ENCODE data around the gene RNF126. TPM values are rescaled to one million over a fixed set of nuclear protein-coding genes. Genes with fewer than 3 reads are reported as not detected.
"Not testable (repeated sequence)": the region's sequence is repeated elsewhere in the genome, so short reads cannot be mapped to it uniquely, and the experiment has no call there.

Gene RNF126
- polyA plus RNA-seq, 1 experiment, result 2.7 TPM

- H3K27me3 ChIP-seq (ENCODE audit: control insufficient read depth, insufficient read depth, low read length), result no peaks in the 10 kb centered on the region
- H3K4me3 ChIP-seq (ENCODE audit: low read depth, low read length), result no peak overlapping the region
- H3K36me3 ChIP-seq (ENCODE audit: control insufficient read depth, insufficient read depth, low read length), result no peaks in the 10 kb centered on the region
- CTCF ChIA-PET, result no interaction called here
- DNase-seq (ENCODE audit: low read depth), result no peak
- TF ChIP-seq CTCF (IDR thresholded peaks at IDR 0.05; ENCODE audit: insufficient read depth, low read depth, low read length), result no peak
- POLR2A ChIA-PET, result no interaction called here
These were observed 52.8 kb downstream of the RNF126 start for GRCh38 chr19:610071-610800.

DNA sequence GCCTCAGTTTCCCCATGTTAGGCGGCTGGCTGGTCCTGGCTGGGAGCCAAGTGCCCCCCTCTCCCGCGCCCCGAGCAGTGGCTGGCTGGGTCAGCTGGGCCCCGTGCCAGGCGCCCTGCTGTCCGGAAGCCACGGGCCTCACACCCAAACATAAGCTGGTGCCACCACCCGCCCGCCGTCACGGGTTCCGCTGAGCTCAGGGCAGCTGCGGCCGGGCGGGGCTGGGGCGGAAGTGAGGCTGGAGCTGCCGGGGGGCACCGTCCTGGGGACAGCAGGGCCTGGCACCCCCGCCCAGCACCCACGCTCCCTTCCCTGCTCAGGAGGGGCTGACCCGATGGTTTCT is 54.0 kb downstream of the RNF126 start:
- Histone ChIP-seq H3K4me3 (ENCODE audit: low read depth, low read length) (no peak overlapping the region), H3K27me3 (ENCODE audit: control insufficient read depth, insufficient read depth, low read length) (no peaks in the 10 kb centered on the region), H3K36me3 (ENCODE audit: control insufficient read depth, insufficient read depth, low read length) (no peaks in the 10 kb centered on the region)
- no peak for TF ChIP-seq CTCF (IDR thresholded peaks at IDR 0.05; ENCODE audit: insufficient read depth, low read depth, low read length)
- CTCF ChIA-PET, result interaction anchor here (1.2 to 1.3 kb wide), 2 partner anchors 20 to 25 kb away, joined by 4 to 5 read pairs; no protein-coding TSS in a partner anchor
- POLR2A ChIA-PET, result no interaction called here
- no peak for DNase-seq (ENCODE audit: low read depth)

- no peak for TF ChIP-seq CTCF (IDR thresholded peaks at IDR 0.05; ENCODE audit: insufficient read depth, low read depth, low read length)
- POLR2A ChIA-PET, result no interaction called here
- no peak for DNase-seq (ENCODE audit: low read depth)
- CTCF ChIA-PET, result interaction anchor here (1.2 to 1.3 kb wide), 2 partner anchors 20 to 24 kb away, joined by 4 to 5 read pairs; no protein-coding TSS in a partner anchor
- H3K36me3 ChIP-seq (ENCODE audit: control insufficient read depth, insufficient read depth, low read length), result no peaks in the 10 kb centered on the region
- no peak overlapping the region for H3K4me3 ChIP-seq (ENCODE audit: low read depth, low read length)
- H3K27me3 ChIP-seq (ENCODE audit: control insufficient read depth, insufficient read depth, low read length), result no peaks in the 10 kb centered on the region
These were observed 54.6 kb downstream of the RNF126 start for GRCh38 chr19:608155-609003.

DNA sequence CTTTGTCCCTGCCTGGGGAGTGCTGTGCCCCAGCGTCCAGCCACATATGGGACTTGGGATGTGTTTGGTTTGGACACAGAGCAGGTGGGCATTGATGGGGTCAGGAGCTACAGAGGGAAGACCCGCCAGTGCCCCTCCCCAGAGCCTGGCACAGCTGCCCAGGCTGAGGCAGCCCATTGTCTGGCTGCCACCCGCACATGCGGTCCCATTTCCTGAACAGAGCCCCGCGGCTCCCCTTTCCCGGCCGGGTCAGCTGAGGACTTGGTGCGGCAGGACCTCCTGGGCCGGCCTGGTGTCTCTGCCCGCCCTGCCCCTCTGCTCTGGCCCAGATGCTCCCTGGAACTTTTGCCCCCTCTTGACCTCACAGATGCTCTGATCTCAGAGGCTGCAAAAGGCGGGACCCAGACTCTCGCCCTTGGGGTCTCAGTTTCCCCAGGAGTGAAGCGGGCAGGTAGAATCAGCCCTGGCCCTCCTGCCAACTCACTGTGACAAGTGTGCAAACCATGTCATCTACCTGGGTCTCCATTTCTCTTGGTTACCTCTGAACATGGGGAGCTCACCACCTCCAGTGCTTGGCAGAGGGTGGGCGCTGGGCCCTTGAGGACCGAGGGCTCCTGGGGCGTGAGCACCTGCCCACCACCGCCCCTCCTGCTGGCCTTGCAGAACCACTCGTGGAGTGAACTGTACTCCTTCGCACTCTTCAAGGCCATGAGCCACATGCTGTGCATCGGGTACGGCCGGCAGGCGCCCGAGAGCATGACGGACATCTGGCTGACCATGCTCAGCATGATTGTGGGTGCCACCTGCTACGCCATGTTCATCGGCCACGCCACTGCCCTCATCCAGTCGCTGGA is 55.5 kb downstream of the RNF126 start:
- POLR2A ChIA-PET, result no interaction called here

GRCh38 chr19:605061-605971 is 57.7 kb downstream of the RNF126 start:
- H3K4me3 ChIP-seq (ENCODE audit: low read depth, low read length); CTCF ChIA-PET: not testable (repeated sequence)

More for the DNA sequence above, 55.5 kb downstream of the RNF126 start:
- DNase-seq (ENCODE audit: low read depth), result no peak
- no peaks in the 10 kb centered on the region for H3K27me3 ChIP-seq (ENCODE audit: control insufficient read depth, insufficient read depth, low read length)
- H3K36me3 ChIP-seq (ENCODE audit: control insufficient read depth, insufficient read depth, low read length), result no peaks in the 10 kb centered on the region
- H3K4me3 ChIP-seq (ENCODE audit: low read depth, low read length), result no peak overlapping the region
- TF ChIP-seq CTCF (IDR thresholded peaks at IDR 0.05; ENCODE audit: insufficient read depth, low read depth, low read length), result no peak
- CTCF ChIA-PET, result no interaction called here

More at GRCh38 chr19:605061-605971, 57.7 kb downstream of the RNF126 start:
- DNase-seq (ENCODE audit: low read depth); POLR2A ChIA-PET; H3K36me3 ChIP-seq (ENCODE audit: control insufficient read depth, insufficient read depth, low read length); H3K27me3 ChIP-seq (ENCODE audit: control insufficient read depth, insufficient read depth, low read length): not testable (repeated sequence)

Data from BJ (cell line).